Motor neuron (in vitro differentiated cells): ENCODE measurements around the gene KIAA2012. TPM values are rescaled to one million over a fixed set of nuclear protein-coding genes. Genes with fewer than 3 reads are reported as not detected.
A peak's percentile ranks its signal among the peaks of the same experiment; 100 is the strongest.

Source experiments
- ATAC-seq, 8 experiments: fragments of 200-7000 bp; cut with Tn5 transposase; replicated peaks in 6 of 8; 2 replicates each; pipeline ENCODE4 v1.8.0; 2021; ENCODE audit warnings: mild to moderate bottlenecking in 8 of 8, moderate library complexity in 8 of 8
- H3K27ac ChIP-seq, 2 donors: fragments of 250-450 bp; sonication (Bioruptor Pico); 2 replicates each; pipeline ENCODE4 v1.9.0; 2021; ENCODE audit warnings: antibody characterized with exemption in 2 of 2, mild to moderate bottlenecking in 2 of 2, moderate library complexity in 1 of 2
- H3K4me1 ChIP-seq, 2 donors: fragments of 250-450 bp; sonication (Bioruptor Pico); replicated peaks in 1 of 2; 2 replicates each; pipeline ENCODE4 v1.6.1; 2021; ENCODE audit warnings: antibody characterized with exemption in 2 of 2, mild to moderate bottlenecking in 2 of 2, moderate library complexity in 1 of 2
- H3K4me3 ChIP-seq, 5 donors: fragments of 250-450 bp; sonication (Bioruptor Pico); 2 replicates each; pipeline ENCODE4 v1.9.0; 2021; ENCODE audit warnings: antibody characterized with exemption in 5 of 5, mild to moderate bottlenecking in 5 of 5, moderate library complexity in 4 of 5
- WGBS, 10 experiments: fragments of 450-650 bp; shearing (Covaris generic); methylation state at CpG; one replicate each; pipeline ENCODE4 v1.0.0; 2022; 5-methylcytosine and 5-hydroxymethylcytosine counted together
- in situ Hi-C, 9 experiments: fragments of 400-800 bp; cut with MboI; loops; one replicate each; pipeline ENCODE4 v1.15.0; 2021; ENCODE audit warnings: low sequenced_read_pairs in 9 of 9, low pct_unique_long_range_greater_than_20kb in 2 of 9; ENCODE audit not compliant: unreplicated experiment in 9 of 9
- total RNA-seq, 8 experiments: library from RNA; unstranded; fragments of 300-600 nt; gene quantifications; 2 replicates each; pipeline versions ENCODE4 v1.2.3 to v1.2.4, GENCODE V29; 2022

KIAA2012 gene
- total RNA-seq, 8 experiments from 2014 or later, result 0.24 to 12.5 (median 0.39) TPM

DNA sequence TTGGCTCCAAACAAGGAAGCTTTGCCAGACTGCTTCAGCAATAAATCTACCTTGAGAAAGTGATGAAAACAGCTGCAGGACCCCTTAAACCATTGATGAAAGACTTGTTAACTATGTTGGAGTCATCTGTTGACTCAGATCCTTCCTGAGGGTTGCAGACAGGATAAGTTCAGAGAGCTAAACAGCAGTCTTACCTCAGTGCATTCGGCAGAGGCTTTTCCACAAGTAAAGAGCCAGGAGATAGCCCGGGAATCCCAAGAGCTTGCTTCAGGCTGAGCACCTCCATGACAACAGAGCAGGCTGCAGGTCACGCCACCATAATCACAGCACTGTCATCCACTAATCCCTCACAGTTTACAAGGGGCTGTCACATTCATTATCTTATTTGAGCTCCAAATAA is 23.7 kb downstream of the KIAA2012 start:
- Histone ChIP-seq H3K27ac (no peak overlapping the region), H3K4me1 (peaks cover 2 to 7% of the 10 kb centered on the region in 2 donors), H3K4me3 (no peak overlapping the region)
- peak in 3 of 8 experiments; percentile 15 to 43 (median 19) for ATAC-seq
- WGBS, 10 experiments, result 5 to 78% (median 43%) methylated on average over 2 of the region's 3 CpGs; no CpG with 5 or more reads in 4 of the 10 experiments
- in situ Hi-C loops, result no loop called here

GRCh38 chr2:202098291-202098690 is 25.2 kb downstream of the KIAA2012 start:
- in situ Hi-C loops, result no loop called here
- Histone ChIP-seq H3K27ac (no peak overlapping the region), H3K4me3 (no peak overlapping the region), H3K4me1 (peaks cover 2 to 7% of the 10 kb centered on the region in 2 donors)
- 88 to 100% (median 93%) methylated on average over 1 to 3 of the region's 3 CpGs; no CpG with 5 or more reads in 3 of the 10 experiments for WGBS, 10 experiments
- no peak for ATAC-seq

DNA sequence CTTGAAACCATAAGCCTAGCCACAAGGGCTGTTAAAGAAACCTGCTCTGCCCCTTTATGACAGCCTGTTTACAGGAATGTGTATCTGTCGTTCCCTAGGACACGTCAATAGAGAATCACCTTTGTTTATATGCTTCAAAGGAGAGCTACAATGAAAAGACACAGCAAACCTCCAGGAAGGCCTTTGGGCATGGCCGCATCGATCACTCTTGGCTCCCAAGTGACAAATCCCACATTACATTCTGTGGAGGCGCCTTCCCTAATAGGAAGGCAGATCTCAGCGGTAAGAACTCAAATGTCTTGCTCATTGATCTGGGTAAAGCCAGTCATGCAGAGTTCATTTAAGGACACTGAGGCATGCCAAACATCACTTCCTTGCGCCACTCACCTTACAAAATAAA is 26.5 kb downstream of the KIAA2012 start:
- peaks cover 2 to 7% of the 10 kb centered on the region in 2 donors for H3K4me1 ChIP-seq
- peak in 3 of 8 experiments; percentile 19 to 50 (median 29) for ATAC-seq
- in situ Hi-C loops, result no loop called here
- H3K4me3 ChIP-seq, result no peak overlapping the region
- WGBS, 10 experiments, result 40 to 100% (median 72%) methylated on average over 1 to 6 of the region's 7 CpGs; no CpG with 5 or more reads in 1 of the 10 experiments
- no peak overlapping the region for H3K27ac ChIP-seq

DNA sequence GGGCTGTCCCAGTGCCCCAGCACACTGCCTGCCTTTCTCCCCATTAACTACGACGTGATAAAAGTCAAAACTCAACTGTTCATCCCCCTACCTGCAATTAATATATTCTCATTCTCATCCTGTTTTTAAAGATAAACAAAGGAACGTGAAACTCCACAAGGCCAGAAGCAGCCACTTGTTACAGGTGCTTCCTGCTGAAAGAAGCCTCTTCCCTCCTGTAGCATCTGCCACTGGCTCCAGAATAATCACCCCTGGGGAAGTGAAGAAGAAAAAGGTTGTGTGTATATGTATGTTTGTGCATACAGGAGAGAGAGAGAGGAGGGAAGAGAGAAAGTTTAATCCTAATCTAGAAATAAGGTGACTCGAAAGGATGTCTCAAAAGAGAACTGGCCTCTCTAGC is 27.1 kb downstream of the KIAA2012 start:
- in situ Hi-C loops, result no loop called here
- peaks cover 2 to 7% of the 10 kb centered on the region in 2 donors for H3K4me1 ChIP-seq
- no peak overlapping the region for H3K27ac ChIP-seq
- no peak for ATAC-seq
- H3K4me3 ChIP-seq, result no peak overlapping the region
- 80 to 100% (median 93%) methylated on average over 2 to 4 of the region's 4 CpGs; no CpG with 5 or more reads in 3 of the 10 experiments for WGBS, 10 experiments

- in situ Hi-C loops, result no loop called here
- ATAC-seq, result no peak
- Histone ChIP-seq H3K27ac (no peak overlapping the region), H3K4me1 (peaks cover 2 to 7% of the 10 kb centered on the region in 2 donors), H3K4me3 (no peak overlapping the region)
- WGBS, 10 experiments, result 25 to 83% (median 69%) methylated on average over 2 to 3 of the region's 3 CpGs; no CpG with 5 or more reads in 4 of the 10 experiments
Measured at GRCh38 chr2:202101026-202101579, 28.0 kb downstream of the KIAA2012 start.

DNA sequence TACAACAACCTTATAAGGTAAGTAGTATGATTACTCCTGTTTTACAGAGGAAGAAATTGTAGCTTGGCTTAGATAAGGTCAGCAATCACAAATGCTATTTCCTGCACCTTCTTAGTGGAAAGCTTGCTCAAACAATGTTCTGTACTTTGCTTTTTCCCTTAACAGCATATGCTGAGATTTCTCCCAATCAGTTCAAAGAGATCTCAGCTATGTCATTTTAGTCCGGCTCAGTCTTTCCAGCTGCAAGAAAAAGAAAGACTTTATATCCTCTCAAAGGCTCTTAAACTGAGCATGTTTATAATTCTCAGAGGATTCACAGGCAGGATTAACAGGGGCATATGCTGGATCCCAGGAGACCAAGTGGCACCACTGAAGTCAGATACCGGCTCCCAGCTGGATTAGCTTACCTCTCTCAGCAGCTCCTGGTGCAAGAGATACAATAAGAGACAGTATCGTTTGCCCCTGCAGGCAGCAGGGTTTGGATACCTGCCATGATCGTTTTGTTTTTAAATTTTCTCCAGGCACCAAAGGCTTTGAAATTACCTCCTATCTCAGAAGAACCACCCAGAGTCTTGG is 29.5 kb downstream of the KIAA2012 start:
- in situ Hi-C loops, result no loop called here
- Histone ChIP-seq H3K27ac (no peak overlapping the region), H3K4me1 (peaks cover 2 to 5% of the 10 kb centered on the region in 2 donors), H3K4me3 (no peak overlapping the region)
- WGBS, 10 experiments, result 25 to 87% (median 64%) methylated on average over 2 to 4 of the region's 4 CpGs; no CpG with 5 or more reads in 1 of the 10 experiments
- ATAC-seq, result no peak

GRCh38 chr2:202104286-202104870 is 31.3 kb downstream of the KIAA2012 start:
- 0 to 47% (median 17%) methylated on average over 1 to 2 of the region's 2 CpGs; no CpG with 5 or more reads in 4 of the 10 experiments for WGBS, 10 experiments
- no peak overlapping the region for H3K4me3 ChIP-seq
- in situ Hi-C loops, result no loop called here
- ATAC-seq, result peak; percentile 44 to 100 (median 75)
- no peak overlapping the region for H3K27ac ChIP-seq
- peaks cover 5 to 6% of the 10 kb centered on the region in 2 donors for H3K4me1 ChIP-seq

DNA sequence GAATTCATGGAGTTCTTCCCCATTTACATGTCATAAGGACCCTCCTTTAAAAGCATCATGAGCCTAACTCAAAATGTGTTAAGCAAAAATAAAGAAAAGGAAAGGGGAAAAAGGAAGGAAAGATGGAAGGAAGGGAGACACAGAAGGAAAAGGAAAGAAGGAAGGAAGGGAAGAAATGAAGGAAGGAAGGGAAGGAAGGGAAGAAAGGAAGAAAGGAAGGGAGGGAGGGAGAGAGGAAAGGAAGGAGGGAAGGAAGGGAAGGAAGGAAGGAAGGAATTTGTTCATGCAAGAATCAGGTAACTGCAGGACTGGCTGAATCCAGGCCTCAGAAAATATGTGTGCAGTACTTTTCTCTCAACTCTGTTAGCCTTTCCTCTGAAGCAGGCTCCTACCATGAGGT is 32.0 kb downstream of the KIAA2012 start:
- in situ Hi-C loops, result no loop called here
- no peak overlapping the region for H3K4me3 ChIP-seq
- peaks cover 6 to 11% of the 10 kb centered on the region in 2 donors for H3K4me1 ChIP-seq
- no peak for ATAC-seq
- H3K27ac ChIP-seq, result no peak overlapping the region

DNA sequence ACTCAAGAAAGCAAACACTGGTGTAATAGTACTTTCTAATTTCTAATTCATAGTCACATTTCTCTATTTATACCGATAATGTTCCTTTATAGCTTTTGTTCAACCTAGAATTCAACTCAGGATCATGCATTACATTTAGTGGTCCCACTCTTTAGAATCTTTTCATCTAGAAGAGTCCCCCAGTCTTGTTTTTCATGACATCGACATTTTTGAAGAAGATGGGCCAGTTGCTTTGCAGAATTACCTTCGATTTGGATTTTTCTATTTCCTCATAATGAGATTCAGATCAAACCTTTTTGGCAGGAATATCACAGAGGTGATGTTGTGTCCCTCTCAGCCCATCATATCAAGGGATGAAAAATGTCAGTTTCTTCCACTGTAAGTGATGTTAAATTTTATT is 35.3 kb downstream of the KIAA2012 start:
- H3K27ac ChIP-seq, result no peak overlapping the region
- 80 to 100% (median 98%) methylated on average over 1 to 3 of the region's 3 CpGs; no CpG with 5 or more reads in 1 of the 10 experiments for WGBS, 10 experiments
- H3K4me1 ChIP-seq, result peaks cover 15 to 19% of the 10 kb centered on the region in 2 donors
- ATAC-seq, result no peak
- in situ Hi-C loops, result no loop called here
- H3K4me3 ChIP-seq, result no peak overlapping the region

DNA sequence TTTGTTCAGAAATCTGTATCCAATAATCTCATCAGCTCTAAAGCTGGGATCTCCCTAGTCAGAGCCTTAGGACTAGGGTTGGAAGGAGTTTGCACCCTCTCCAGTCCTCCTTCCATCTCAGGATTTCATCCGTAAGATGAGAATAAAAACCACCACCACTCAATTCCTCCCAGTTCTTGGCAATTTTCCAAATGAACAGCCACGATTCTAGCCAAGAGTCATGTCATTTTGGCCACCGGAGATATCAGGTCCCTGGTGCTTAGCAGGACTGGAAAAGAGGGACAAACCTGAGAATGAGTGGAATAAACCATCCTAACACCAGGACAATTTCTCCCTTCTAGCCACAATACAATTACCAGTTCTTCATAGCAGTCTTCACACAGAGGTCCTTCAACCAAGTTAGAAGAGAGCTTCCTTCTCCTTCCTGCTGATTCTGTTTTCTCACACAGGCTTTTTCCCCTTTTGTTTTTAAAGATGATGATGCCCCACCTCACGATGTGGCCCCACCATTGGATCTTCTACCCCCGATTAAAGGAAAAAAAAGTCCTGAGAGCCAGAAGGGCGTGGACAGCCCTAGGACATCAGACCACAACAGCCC is 36.2 kb downstream of the KIAA2012 start:
- Histone ChIP-seq H3K27ac (no peak overlapping the region), H3K4me3 (no peak overlapping the region), H3K4me1 (peaks cover 15 to 19% of the 10 kb centered on the region in 2 donors)
- in situ Hi-C loops, result no loop called here
- 47 to 94% (median 72%) methylated on average over 2 to 4 of the region's 6 CpGs; no CpG with 5 or more reads in 3 of the 10 experiments for WGBS, 10 experiments
- no peak for ATAC-seq

DNA sequence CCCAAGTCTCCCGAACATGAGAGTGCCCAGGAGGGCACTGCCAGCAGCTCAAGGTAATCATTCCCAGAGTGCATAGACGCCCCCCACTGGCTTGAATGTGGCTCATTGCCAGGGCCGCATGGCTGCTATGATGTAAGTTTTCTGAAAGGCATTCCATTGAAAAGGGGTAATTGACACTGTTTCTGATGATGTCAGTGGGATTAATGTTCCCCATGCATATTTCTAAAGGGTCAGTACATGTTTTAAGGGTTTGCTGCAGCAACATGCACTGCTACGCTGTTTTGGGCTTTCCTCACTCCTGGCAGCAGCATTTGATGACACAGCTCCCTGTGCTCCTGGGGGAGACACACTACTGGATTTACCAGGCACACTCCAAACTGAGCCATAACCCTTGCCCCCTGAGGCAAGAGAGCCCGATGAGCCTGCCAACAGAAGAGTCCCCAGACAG is 36.7 kb downstream of the KIAA2012 start:
- in situ Hi-C loops, result no loop called here
- WGBS, 10 experiments, result 20 to 100% (median 73%) methylated on average over 1 to 3 of the region's 5 CpGs; no CpG with 5 or more reads in 3 of the 10 experiments
- peak in 5 of 8 experiments; percentile 20 to 64 (median 56) for ATAC-seq
- peaks cover 15 to 19% of the 10 kb centered on the region in 2 donors for H3K4me1 ChIP-seq
- no peak overlapping the region for H3K27ac ChIP-seq
- H3K4me3 ChIP-seq, result no peak overlapping the region

- 33 to 71% (median 50%) methylated on average over 1 of the region's 1 CpG; no CpG with 5 or more reads in 7 of the 10 experiments for WGBS, 10 experiments
- no peak overlapping the region for H3K4me3 ChIP-seq
- in situ Hi-C loops, result no loop called here
- no peak overlapping the region for H3K27ac ChIP-seq
- H3K4me1 ChIP-seq, result peaks cover 15 to 19% of the 10 kb centered on the region in 2 donors
- peak in 5 of 8 experiments; percentile 42 to 63 (median 50) for ATAC-seq
Measured at GRCh38 chr2:202110491-202110890, 37.4 kb downstream of the KIAA2012 start.

DNA sequence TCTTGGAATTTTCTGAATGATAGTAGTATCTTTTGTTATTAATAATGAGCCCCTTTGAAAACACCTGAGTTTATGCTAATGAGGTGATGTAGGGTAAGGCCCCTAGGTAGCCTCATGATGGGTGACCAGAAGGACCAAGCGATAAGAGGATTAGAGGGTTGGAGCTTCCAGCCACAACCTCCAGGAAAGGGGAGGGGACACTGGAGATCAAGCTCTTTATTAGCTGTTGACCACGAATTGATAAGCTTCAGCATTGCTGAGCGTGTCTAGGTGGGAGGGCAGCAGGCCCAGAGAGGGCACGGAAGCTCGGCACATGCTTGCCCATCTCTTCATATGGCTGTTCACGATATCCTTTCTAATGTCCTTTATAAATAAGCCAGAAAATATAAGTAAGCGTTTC is 39.0 kb downstream of the KIAA2012 start:
- H3K27ac ChIP-seq, result no peak overlapping the region
- peaks cover 15 to 19% of the 10 kb centered on the region in 2 donors for H3K4me1 ChIP-seq
- H3K4me3 ChIP-seq, result no peak overlapping the region
- in situ Hi-C loops, result no loop called here
- no peak for ATAC-seq
- 77 to 100% (median 100%) methylated on average over 1 to 6 of the region's 7 CpGs; no CpG with 5 or more reads in 2 of the 10 experiments for WGBS, 10 experiments
